ENCODE data around the gene ZDHHC21. TPM values are rescaled to one million over a fixed set of nuclear protein-coding genes. Genes with fewer than 3 reads are reported as not detected.
A peak's percentile ranks its signal among the peaks of the same experiment; 100 is the strongest.

The ZDHHC21 gene
- total RNA-seq, 1 experiment from 2014 or later, result 9.0 TPM

GRCh38 chr9:14723301-14723700 is 30.1 kb upstream of the ZDHHC21 start:
- peaks cover 0 to 1% (median 0%) of the 10 kb centered on the region in 3 experiments; a peak in 1 of 7 replicates for H3K36me3 Mint-ChIP-seq (ENCODE audit: insufficient read depth in 1 of 3, low read depth in 3 of 3)
- Histone ChIP-seq H4K8ac (replicated peaks; ENCODE audit: insufficient read length, low read depth, low read length) (no peak overlapping the region), H2BK12ac (ENCODE audit: insufficient read length, low read depth, low read length) (no peak overlapping the region), H3K14ac (ENCODE audit: insufficient read depth, low read length) (no peak overlapping the region), H2BK120ac (ENCODE audit: low read depth, low read length, poor library complexity, severe bottlenecking) (no peak overlapping the region), H3K27me3 (ENCODE audit: insufficient read depth, low read length) (peaks cover 18% of the 10 kb centered on the region; the same call in 1 of the 2 replicates), H3K56ac (ENCODE audit: insufficient read length, low read depth, low read length) (no peak overlapping the region), H3T11ph (ENCODE audit: low read length) (no peak overlapping the region), H3K4me2 (ENCODE audit: insufficient read depth, insufficient read length, low read length) (no peak overlapping the region), H2AK5ac (ENCODE audit: insufficient read length, low read length) (no peak overlapping the region), H2BK20ac (ENCODE audit: low read depth, low read length, poor library complexity, severe bottlenecking) (no peak overlapping the region), H3K9ac (ENCODE audit: extremely low read depth, insufficient read length, low read length) (no peak overlapping the region), H3K79me1 (ENCODE audit: insufficient read depth, low read depth, low read length, poor library complexity, severe bottlenecking) (no peaks in the 10 kb centered on the region), H4K91ac (ENCODE audit: insufficient read length, low read depth, low read length) (no peak overlapping the region), H3K23ac (ENCODE audit: insufficient read length, low read depth, low read length) (no peak overlapping the region), H2BK15ac (ENCODE audit: low read depth, low read length) (no peak overlapping the region), H4K5ac (ENCODE audit: insufficient read length, low read depth, low read length) (no peak overlapping the region), H3K79me2 (ENCODE audit: insufficient read depth, low read length) (no peaks in the 10 kb centered on the region), H3K4ac (ENCODE audit: low read depth, low read length) (no peak overlapping the region), H2BK5ac (ENCODE audit: insufficient read length, low read length) (no peak overlapping the region), H3K23me2 (ENCODE audit: insufficient read length, low read depth, low read length, poor library complexity, severe bottlenecking) (no peaks in the 10 kb centered on the region), H3K27ac (ENCODE audit: insufficient read length, low read depth, low read length) (no peak overlapping the region), H3K9me3 (ENCODE audit: control insufficient read depth, low read depth, low read length) (no peaks in the 10 kb centered on the region), H3K4me1 (ENCODE audit: insufficient read depth, low read length) (peaks cover 9% of the 10 kb centered on the region; the same call in 1 of the 2 replicates), H3K18ac (ENCODE audit: insufficient read length, low read depth, low read length) (no peak overlapping the region), H4K20me1 (ENCODE audit: control insufficient read depth, insufficient read depth, insufficient read length) (no peaks in the 10 kb centered on the region), H2AFZ (ENCODE audit: low read length) (no peak overlapping the region)
- peaks cover 26 to 37% of the 10 kb centered on the region in 2 experiments for H3K4me1 Mint-ChIP-seq
- no peak for DNase-seq
- WGBS (ENCODE audit: extremely low coverage, insufficient read length, low lambda C conversion rate), result no CpG with 5 or more reads among the region's 4 CpGs
- H3K4me3 Mint-ChIP-seq, result peak overlapping the region in 1 of 2 experiments; percentile 47; a peak in 2 of 5 replicates
- no peaks in the 10 kb centered on the region; a peak in 1 of 5 replicates for H3K9me3 Mint-ChIP-seq
- TF ChIP-seq CTCF (conservative IDR thresholded peaks at IDR 0.05), result no peak
- peak overlapping the region in 1 of 3 experiments; percentile 23; a peak in 2 of 7 replicates for H3K27ac Mint-ChIP-seq
- peaks cover 91% of the 10 kb centered on the region for H3K27me3 Mint-ChIP-seq (ENCODE audit: low read depth)
